DND-41 (cell line): ENCODE data around the gene ADGRG4.

Experiments used
- CTCF ChIP-seq: IDR thresholded peaks from 2 replicates; pipeline ENCODE4 v1.5.1; 2012; ENCODE audit warnings: borderline replicate concordance, low read length, moderate library complexity, mild to moderate bottlenecking; ENCODE audit not compliant: poor library complexity, severe bottlenecking; ENCODE audit errors: extremely low read depth
- EZH2 ChIP-seq: IDR thresholded peaks from 3 replicates; pipeline ENCODE4 v1.6.1; 2012; ENCODE audit warnings: borderline replicate concordance, low read depth, mild to moderate bottlenecking, moderate library complexity, low read length, inconsistent platforms; ENCODE audit not compliant: severe bottlenecking

GRCh38 chrX:136321532-136321931 lies 20.8 kb downstream of the ADGRG4 start:
- no peak for TF ChIP-seq CTCF
- no peak for TF ChIP-seq EZH2
